ENCODE results near the gene CACNA2D3. TPM values are rescaled to one million over a fixed set of nuclear protein-coding genes. Genes with fewer than 3 reads are reported as not detected.

CACNA2D3 gene
- total and polyA plus RNA-seq, 7 donors: 2.7 to 13.5 (median 9.0) TPM

- Histone ChIP-seq H3K36me3 (ENCODE audit: insufficient read depth in 1 of 2, low read depth in 1 of 2) (peaks cover 0 to 6% of the 10 kb centered on the region in 2 donors), H3K27ac (no peak overlapping the region), H3K27me3 (ENCODE audit: insufficient read depth in 3 of 3, low read length in 2 of 3) (no peaks in the 10 kb centered on the region), H3K4me3 (no peak overlapping the region), H3K9me3 (no peaks in the 10 kb centered on the region), H3K4me1 (no peaks in the 10 kb centered on the region)
- no peak for TF ChIP-seq CTCF (IDR thresholded peaks at IDR 0.05)
- intact Hi-C loops (cut with DNase I): no loop called here
- ATAC-seq (no peak), DNase-seq (no peak)
- WGBS, 3 donors: 71 to 81% (median 76%) methylated on average over 3 of the region's 3 CpGs
Observed at GRCh38 chr3:54567949-54568348, 445.6 kb downstream of the CACNA2D3 start.

- DNase-seq: no peak
- WGBS, 3 donors: 90 to 92% (median 91%) methylated on average over 7 of the region's 7 CpGs
- TF ChIP-seq CTCF (IDR thresholded peaks at IDR 0.05): no peak
- H3K4me3 ChIP-seq: no peak overlapping the region
- no peaks in the 10 kb centered on the region for H3K9me3 ChIP-seq
- H3K4me1 ChIP-seq: no peaks in the 10 kb centered on the region
- H3K36me3 ChIP-seq (ENCODE audit: insufficient read depth in 1 of 2, low read depth in 1 of 2): peaks cover 0 to 6% of the 10 kb centered on the region in 2 donors
- intact Hi-C loops (cut with DNase I): no loop called here
- no peak overlapping the region for H3K27ac ChIP-seq
- no peak for ATAC-seq
- H3K27me3 ChIP-seq (ENCODE audit: insufficient read depth in 3 of 3, low read length in 2 of 3): no peaks in the 10 kb centered on the region
Observed at GRCh38 chr3:54570008-54570407, 447.7 kb downstream of the CACNA2D3 start.

GRCh38 chr3:54572197-54572895 lies 450.0 kb downstream of the CACNA2D3 start:
- no peak for DNase-seq
- 91 to 96% (median 95%) methylated on average over 5 of the region's 5 CpGs for WGBS, 3 donors
- Histone ChIP-seq H3K36me3 (ENCODE audit: insufficient read depth in 1 of 2, low read depth in 1 of 2) (peaks cover 0 to 6% of the 10 kb centered on the region in 2 donors), H3K27ac (no peak overlapping the region), H3K4me3 (no peak overlapping the region), H3K27me3 (ENCODE audit: insufficient read depth in 3 of 3, low read length in 2 of 3) (no peaks in the 10 kb centered on the region), H3K4me1 (no peaks in the 10 kb centered on the region), H3K9me3 (no peaks in the 10 kb centered on the region)
- TF ChIP-seq CTCF (IDR thresholded peaks at IDR 0.05): no peak
- ATAC-seq: no peak
- intact Hi-C loops (cut with DNase I): no loop called here

- H3K4me3 ChIP-seq: no peak overlapping the region
- DNase-seq: no peak
- H3K27ac ChIP-seq: no peak overlapping the region
- no peak for ATAC-seq
- H3K27me3 ChIP-seq (ENCODE audit: insufficient read depth in 3 of 3, low read length in 2 of 3): no peaks in the 10 kb centered on the region
- H3K9me3 ChIP-seq: no peaks in the 10 kb centered on the region
- WGBS, 3 donors: 80 to 83% (median 81%) methylated on average over 8 of the region's 8 CpGs
- TF ChIP-seq CTCF (IDR thresholded peaks at IDR 0.05): no peak
- intact Hi-C loops (cut with DNase I): no loop called here
- H3K36me3 ChIP-seq (ENCODE audit: insufficient read depth in 1 of 2, low read depth in 1 of 2): peaks cover 0 to 6% of the 10 kb centered on the region in 2 donors
- H3K4me1 ChIP-seq: no peaks in the 10 kb centered on the region
Observed at GRCh38 chr3:54573858-54574257, 451.5 kb downstream of the CACNA2D3 start.

Measured in psoas muscle (tissue), 8 donors.